MM.1S (cell line): Measurements from ENCODE around the gene MTA3.
A peak's percentile ranks its signal among the peaks of the same experiment; 100 is the strongest.

ENCODE experiments used
- DNase-seq: peaks from one replicate; pipeline ENCODE4 v3.0.0-alpha.2; 2015
- H2AFZ ChIP-seq: fragments of 300-600 bp; sonication (generic); 2 replicates; pipeline ENCODE4 v1.6.0; 2016; ENCODE audit warnings: antibody characterized with exemption, low read length
- H3F3A ChIP-seq: fragments of 300-600 bp; sonication (generic); 2 replicates; pipeline ENCODE4 v1.6.1; 2016; ENCODE audit warnings: mild to moderate bottlenecking, antibody characterized with exemption, low read length, moderate library complexity, mixed read lengths; ENCODE audit not compliant: insufficient read depth
- H3K27ac ChIP-seq: fragments of 300-600 bp; sonication (generic); 2 replicates; pipeline ENCODE4 v1.5.1; 2016; ENCODE audit warnings: mild to moderate bottlenecking, low read length
- H3K27me3 ChIP-seq: fragments of 300-600 bp; sonication (generic); replicated peaks from 2 replicates; pipeline ENCODE4 v1.6.0; 2016; ENCODE audit warnings: low read length; ENCODE audit not compliant: insufficient read depth
- H3K36me3 ChIP-seq: fragments of 300-600 bp; sonication (generic); replicated peaks from 2 replicates; pipeline ENCODE4 v1.6.1; 2016; ENCODE audit warnings: mild to moderate bottlenecking, low read length, mixed read lengths; ENCODE audit not compliant: insufficient read depth
- H3K4me1 ChIP-seq: fragments of 300-600 bp; sonication (generic); 2 replicates; pipeline ENCODE4 v1.6.1; 2016; ENCODE audit warnings: low read length, mixed read lengths
- H3K4me2 ChIP-seq: fragments of 300-600 bp; sonication (generic); 2 replicates; pipeline ENCODE4 v1.6.0; 2016; ENCODE audit warnings: low read depth, low read length
- H3K4me3 ChIP-seq: fragments of 300-600 bp; sonication (generic); 2 replicates; pipeline ENCODE4 v1.5.1; 2016; ENCODE audit warnings: low read length, mixed read lengths
- H3K79me2 ChIP-seq: fragments of 300-600 bp; sonication (generic); 2 replicates; pipeline ENCODE4 v1.6.1; 2016; ENCODE audit warnings: mixed run types, low read length, mixed read lengths
- H3K9ac ChIP-seq: fragments of 300-600 bp; sonication (generic); 2 replicates; pipeline ENCODE4 v1.6.1; 2016; ENCODE audit warnings: low read length, mixed read lengths
- H3K9me2 ChIP-seq: fragments of 300-600 bp; sonication (generic); replicated peaks from 2 replicates; pipeline ENCODE4 v1.6.1; 2016; ENCODE audit warnings: mild to moderate bottlenecking, low read length, mixed read lengths; ENCODE audit not compliant: insufficient read depth
- H3K9me3 ChIP-seq: fragments of 300-600 bp; sonication (generic); replicated peaks from 2 replicates; pipeline ENCODE4 v1.6.1; 2016; ENCODE audit warnings: mild to moderate bottlenecking, low read length, mixed read lengths; ENCODE audit not compliant: insufficient read depth
- H4K20me1 ChIP-seq: fragments of 300-600 bp; sonication (generic); 2 replicates; pipeline ENCODE4 v1.6.1; 2016; ENCODE audit warnings: mild to moderate bottlenecking, low read length, moderate library complexity, mixed read lengths; ENCODE audit not compliant: insufficient read depth
- CTCF ChIP-seq: fragments of 300-600 bp; sonication (generic); IDR thresholded peaks from 2 replicates; pipeline ENCODE4 v1.5.1; 2016; ENCODE audit warnings: antibody characterized with exemption, low read length, mixed read lengths
- EZH2 ChIP-seq: fragments of 300-600 bp; sonication (generic); optimal IDR thresholded peaks from 2 replicates; pipeline ENCODE3; 2017; ENCODE audit warnings: low read depth, mild to moderate bottlenecking, antibody characterized with exemption, low read length, mixed read lengths
- EZH2phosphoT487 ChIP-seq: fragments of 300-600 bp; sonication (generic); IDR thresholded peaks from 2 replicates; pipeline ENCODE4 v1.6.1; 2018; ENCODE audit warnings: antibody characterized with exemption, low read length

MTA3 gene

GRCh38 chr2:42775186-42775585 lies 206.8 kb downstream of the MTA3 start:
- TF ChIP-seq EZH2phosphoT487 (no peak), CTCF (no peak), EZH2 (no peak)
- Histone ChIP-seq H3K27me3 (no peaks in the 10 kb centered on the region), H3K9ac (no peak overlapping the region), H3K9me2 (no peaks in the 10 kb centered on the region), H3K4me1 (no peaks in the 10 kb centered on the region), H2AFZ (0 out of 2 replicates have a peak overlapping the region, but pooled peaks have one; percentile 42), H3K27ac (no peak overlapping the region), H3K36me3 (no peaks in the 10 kb centered on the region), H3K79me2 (no peaks in the 10 kb centered on the region), H4K20me1 (no peaks in the 10 kb centered on the region), H3K9me3 (no peaks in the 10 kb centered on the region), H3K4me2 (peak overlapping the region; percentile 47; the same call in 1 of the 2 replicates), H3F3A (no peaks in the 10 kb centered on the region), H3K4me3 (no peak overlapping the region)
- DNase-seq, result peak; percentile 52

DNA sequence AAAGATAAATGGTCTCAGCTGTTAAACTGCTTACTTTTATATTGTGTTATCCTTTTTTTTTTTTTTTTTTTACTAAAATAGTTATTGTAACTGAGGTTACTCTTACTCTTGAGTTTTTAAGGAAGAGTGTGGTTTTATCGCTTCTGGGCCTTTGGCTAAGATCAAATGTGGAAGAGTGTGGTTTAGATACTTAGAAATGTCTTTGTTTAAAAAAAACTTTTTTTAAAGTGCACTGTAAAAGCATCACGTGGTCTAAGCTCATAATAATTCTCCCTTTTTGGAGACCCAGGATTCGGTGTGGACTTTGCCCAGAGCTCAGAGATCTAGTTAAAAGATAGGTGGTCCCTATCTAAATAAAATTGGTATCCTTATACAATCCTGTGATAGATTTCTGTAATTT lies 207.4 kb downstream of the MTA3 start:
- DNase-seq, result no peak
- Histone ChIP-seq H2AFZ (no peak overlapping the region), H3K4me2 (no peak overlapping the region; the same call in 1 of the 2 replicates), H3K9ac (no peak overlapping the region), H4K20me1 (no peaks in the 10 kb centered on the region), H3K9me3 (no peaks in the 10 kb centered on the region), H3K4me1 (no peaks in the 10 kb centered on the region), H3F3A (no peaks in the 10 kb centered on the region), H3K36me3 (no peaks in the 10 kb centered on the region), H3K9me2 (no peaks in the 10 kb centered on the region), H3K27me3 (no peaks in the 10 kb centered on the region), H3K27ac (no peak overlapping the region), H3K4me3 (no peak overlapping the region), H3K79me2 (no peaks in the 10 kb centered on the region)
- TF ChIP-seq EZH2phosphoT487, result no peak

- Histone ChIP-seq H3K36me3 (no peaks in the 10 kb centered on the region), H3K27ac (no peak overlapping the region), H3K27me3 (no peaks in the 10 kb centered on the region), H3K9me3 (no peaks in the 10 kb centered on the region), H3K4me1 (no peaks in the 10 kb centered on the region), H3K4me2 (no peak overlapping the region), H2AFZ (no peak overlapping the region), H3K9me2 (no peaks in the 10 kb centered on the region), H3K9ac (no peak overlapping the region), H3K79me2 (no peaks in the 10 kb centered on the region), H4K20me1 (no peaks in the 10 kb centered on the region), H3F3A (no peaks in the 10 kb centered on the region), H3K4me3 (no peak overlapping the region)
- no peak for DNase-seq
- TF ChIP-seq EZH2 (no peak), EZH2phosphoT487 (no peak), CTCF (no peak)
These were observed 209.7 kb downstream of the MTA3 start for GRCh38 chr2:42777883-42778805.

GRCh38 chr2:42781181-42781580 lies 212.7 kb downstream of the MTA3 start:
- Histone ChIP-seq H3K4me1 (no peaks in the 10 kb centered on the region), H4K20me1 (no peaks in the 10 kb centered on the region), H3K27ac (no peak overlapping the region), H3K9me3 (no peaks in the 10 kb centered on the region), H3K9ac (no peak overlapping the region), H3K27me3 (no peaks in the 10 kb centered on the region), H3K4me3 (no peak overlapping the region), H3K9me2 (no peaks in the 10 kb centered on the region), H3K79me2 (no peaks in the 10 kb centered on the region), H3F3A (no peaks in the 10 kb centered on the region), H3K4me2 (no peak overlapping the region), H3K36me3 (no peaks in the 10 kb centered on the region), H2AFZ (no peak overlapping the region)
- TF ChIP-seq CTCF (no peak), EZH2 (no peak), EZH2phosphoT487 (no peak)
- no peak for DNase-seq
